ENCODE measurements around the gene NPTX2. TPM values are rescaled to one million over a fixed set of nuclear protein-coding genes. Genes with fewer than 3 reads are reported as not detected.

NPTX2 gene
- total RNA-seq, 4 donors from 2014 or later = 10.1 to 49.8 (median 24.7) TPM

GRCh38 chr7:98622926-98623325, 5.8 kb downstream of the NPTX2 start:
- peaks cover 62% of the 10 kb centered on the region for H3K27me3 ChIP-seq

GRCh38 chr7:98624846-98625420, 7.8 kb downstream of the NPTX2 start:
- H3K4me1 ChIP-seq = no peaks in the 10 kb centered on the region
- H3K4me3 ChIP-seq = no peak overlapping the region
- peaks cover 60% of the 10 kb centered on the region for H3K27me3 ChIP-seq
- WGBS, 2 donors (ENCODE audit: low coverage in 1 of 2) = 100% methylated on average over 5 of the region's 28 CpGs; no CpG with 5 or more reads in 1 of the 2 donors
- ATAC-seq = no peak
- no peak for TF ChIP-seq POLR2A (IDR thresholded peaks at IDR 0.05)
- no peak for TF ChIP-seq CTCF (IDR thresholded peaks at IDR 0.05)
- TF ChIP-seq EP300 (IDR thresholded peaks at IDR 0.05) = no peak
- no peak for TF ChIP-seq POLR2AphosphoS5 (IDR thresholded peaks at IDR 0.05)
- peaks cover 0 to 4% of the 10 kb centered on the region in 2 donors for H3K36me3 ChIP-seq
- H3K27ac ChIP-seq = no peak overlapping the region
- no peaks in the 10 kb centered on the region for H3K9me3 ChIP-seq

More at GRCh38 chr7:98622926-98623325, 5.8 kb downstream of the NPTX2 start:
- TF ChIP-seq POLR2A (IDR thresholded peaks at IDR 0.05) (no peak), POLR2AphosphoS5 (IDR thresholded peaks at IDR 0.05) (no peak), CTCF (IDR thresholded peaks at IDR 0.05) (no peak), EP300 (IDR thresholded peaks at IDR 0.05) (no peak)
- 75 to 100% methylated on average over 3 to 5 of the region's 9 CpGs for WGBS, 2 donors (ENCODE audit: low coverage in 1 of 2)
- H3K27ac ChIP-seq = no peak overlapping the region
- H3K36me3 ChIP-seq = peaks cover 0 to 4% of the 10 kb centered on the region in 2 donors
- no peak overlapping the region for H3K4me3 ChIP-seq
- H3K9me3 ChIP-seq = no peaks in the 10 kb centered on the region
- no peak for ATAC-seq
- peaks cover 0 to 3% (median 0%) of the 10 kb centered on the region in 3 donors for H3K4me1 ChIP-seq

GRCh38 chr7:98626460-98627412, 9.7 kb downstream of the NPTX2 start:
- Histone ChIP-seq H3K27me3 (peaks cover 45% of the 10 kb centered on the region), H3K36me3 (peaks cover 0 to 4% of the 10 kb centered on the region in 2 donors), H3K9me3 (peaks cover 0 to 9% (median 0%) of the 10 kb centered on the region in 3 donors), H3K27ac (no peak overlapping the region), H3K4me1 (no peaks in the 10 kb centered on the region), H3K4me3 (no peak overlapping the region)
- ATAC-seq = no peak
- TF ChIP-seq CTCF (IDR thresholded peaks at IDR 0.05) (no peak), POLR2AphosphoS5 (IDR thresholded peaks at IDR 0.05) (no peak), EP300 (IDR thresholded peaks at IDR 0.05) (no peak), POLR2A (IDR thresholded peaks at IDR 0.05) (no peak)
- 26 to 58% methylated on average over 11 to 13 of the region's 35 CpGs for WGBS, 2 donors (ENCODE audit: low coverage in 1 of 2)

GRCh38 chr7:98627413-98627790, 10.3 kb downstream of the NPTX2 start:
- 20 to 57% methylated on average over 1 to 2 of the region's 8 CpGs for WGBS, 2 donors (ENCODE audit: low coverage in 1 of 2)
- peaks cover 43% of the 10 kb centered on the region for H3K27me3 ChIP-seq
- no peak overlapping the region for H3K4me3 ChIP-seq
- ATAC-seq = no peak
- H3K4me1 ChIP-seq = no peaks in the 10 kb centered on the region
- H3K27ac ChIP-seq = no peak overlapping the region
- TF ChIP-seq POLR2AphosphoS5 (IDR thresholded peaks at IDR 0.05) (no peak), CTCF (IDR thresholded peaks at IDR 0.05) (no peak), POLR2A (IDR thresholded peaks at IDR 0.05) (no peak), EP300 (IDR thresholded peaks at IDR 0.05) (no peak)
- peaks cover 0 to 15% (median 0%) of the 10 kb centered on the region in 3 donors for H3K9me3 ChIP-seq
- peaks cover 0 to 4% of the 10 kb centered on the region in 2 donors for H3K36me3 ChIP-seq

Measured in gastroesophageal sphincter (tissue), 4 donors.